Liver (tissue), 3 donors: ENCODE measurements around the gene DCAF5.

Source experiments
- CTCF ChIP-seq: fragments of 150-350 bp; IDR thresholded peaks from 2 replicates; pipeline ENCODE4 v1.5.1; 2017; ENCODE audit warnings: improper control_type of control experiment, low read depth, low read length; ENCODE audit not compliant: missing input control
- GABPA ChIP-seq, 2 donors: IDR thresholded peaks in 1 of 2; conservative IDR thresholded peaks in 1 of 2; 2 replicates each; pipeline ENCODE4 v1.6.1; 2016; ENCODE audit warnings: antibody characterized with exemption in 2 of 2, mild to moderate bottlenecking in 1 of 2, moderate library complexity in 1 of 2
- RAD21 ChIP-seq, 2 donors: IDR thresholded peaks; 2 replicates each; pipeline ENCODE4 v1.6.1; 2016; ENCODE audit warnings: antibody characterized with exemption in 2 of 2, mild to moderate bottlenecking in 2 of 2
- REST ChIP-seq: IDR thresholded peaks from 2 replicates; pipeline ENCODE4 v1.6.1; 2016; ENCODE audit warnings: antibody characterized with exemption, mild to moderate bottlenecking
- RXRA ChIP-seq, 2 donors: IDR thresholded peaks; 2 replicates each; pipeline ENCODE4 v1.6.1; 2017 to 2018; ENCODE audit warnings: antibody characterized with exemption in 2 of 2, mild to moderate bottlenecking in 1 of 2
- SP1 ChIP-seq: IDR thresholded peaks from 2 replicates; pipeline ENCODE4 v1.6.1; 2018; ENCODE audit warnings: antibody characterized with exemption, mild to moderate bottlenecking
- TAF1 ChIP-seq: conservative IDR thresholded peaks from 2 replicates; pipeline ENCODE4 v1.6.1; 2016; ENCODE audit warnings: antibody characterized with exemption, mild to moderate bottlenecking
- YY1 ChIP-seq: IDR thresholded peaks from 2 replicates; pipeline ENCODE4 v1.6.1; 2016; ENCODE audit warnings: antibody characterized with exemption, mild to moderate bottlenecking
- ZBTB33 ChIP-seq: IDR thresholded peaks from 2 replicates; pipeline ENCODE4 v1.6.1; 2016; ENCODE audit warnings: antibody characterized with exemption
- donor health status: healthy.
- donor health status: healthy.

- TF ChIP-seq CTCF (no peak), GABPA (IDR thresholded peaks at IDR 0.05 in 1 of 2, conservative IDR thresholded peaks at IDR 0.05 in 1 of 2) (no peak), SP1 (no peak), ZBTB33 (no peak), YY1 (no peak), REST (no peak), RXRA (IDR thresholded peaks at IDR 0.05) (no peak), TAF1 (no peak), RAD21 (IDR thresholded peaks at IDR 0.05) (no peak)
Measured at GRCh38 chr14:69055999-69056788, 96.7 kb downstream of the DCAF5 start.
